GM18951 (cell line): ENCODE measurements around the gene FBXL20.

Experiments used
- POLR2A ChIP-seq: IDR thresholded peaks from 4 replicates; pipeline ENCODE4 v1.6.1; 2011; ENCODE audit warnings: mild to moderate bottlenecking; ENCODE audit not compliant: insufficient read length, insufficient read depth; ENCODE audit errors: extremely low read depth
- in situ Hi-C: fragments of 300-500 bp; cut with MboI; formaldehyde crosslinking; loops from one replicate; pipeline ENCODE4 v1.12.0; 2022; ENCODE audit warnings: low sequenced_read_pairs, mixed read lengths, inconsistent platforms; ENCODE audit not compliant: unreplicated experiment

Gene FBXL20

DNA sequence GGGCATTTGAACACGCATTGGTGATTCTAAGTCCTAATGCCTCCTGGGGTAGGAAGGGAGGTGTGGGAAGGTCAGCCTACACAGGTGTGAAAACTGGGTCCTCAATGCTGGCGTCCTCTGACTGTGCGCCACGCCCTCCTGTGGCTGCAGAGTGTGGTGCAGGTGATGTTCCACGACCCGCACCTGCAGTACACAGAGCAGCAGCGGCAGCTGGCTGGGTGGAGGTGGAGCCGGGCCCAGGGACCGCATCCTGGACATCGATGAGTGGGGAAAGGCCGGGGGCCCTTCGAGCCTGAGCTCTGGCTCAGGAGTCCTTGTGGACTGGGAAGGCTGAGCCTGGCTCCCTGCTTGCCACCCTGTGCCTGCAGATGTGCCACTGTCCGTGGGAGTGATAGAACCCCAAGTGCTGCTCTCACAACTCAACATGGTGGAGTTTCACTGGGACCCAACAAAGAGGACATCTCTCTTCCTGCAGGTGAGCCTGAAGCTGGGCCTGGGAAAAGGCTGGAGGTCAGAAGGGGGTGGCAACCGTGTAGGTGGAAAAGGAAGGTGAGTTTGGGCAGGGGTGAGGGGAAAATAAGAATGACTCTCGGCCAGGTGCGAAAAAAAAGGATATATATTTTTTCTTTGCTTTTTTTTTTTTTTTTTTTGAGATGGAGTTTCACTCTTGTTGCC is 161.6 kb downstream of the FBXL20 start:
- no peak for TF ChIP-seq POLR2A
- in situ Hi-C loops = loop anchor here (5.0 kb wide), 1 partner anchor 32 kb away; no protein-coding TSS in a partner anchor

DNA sequence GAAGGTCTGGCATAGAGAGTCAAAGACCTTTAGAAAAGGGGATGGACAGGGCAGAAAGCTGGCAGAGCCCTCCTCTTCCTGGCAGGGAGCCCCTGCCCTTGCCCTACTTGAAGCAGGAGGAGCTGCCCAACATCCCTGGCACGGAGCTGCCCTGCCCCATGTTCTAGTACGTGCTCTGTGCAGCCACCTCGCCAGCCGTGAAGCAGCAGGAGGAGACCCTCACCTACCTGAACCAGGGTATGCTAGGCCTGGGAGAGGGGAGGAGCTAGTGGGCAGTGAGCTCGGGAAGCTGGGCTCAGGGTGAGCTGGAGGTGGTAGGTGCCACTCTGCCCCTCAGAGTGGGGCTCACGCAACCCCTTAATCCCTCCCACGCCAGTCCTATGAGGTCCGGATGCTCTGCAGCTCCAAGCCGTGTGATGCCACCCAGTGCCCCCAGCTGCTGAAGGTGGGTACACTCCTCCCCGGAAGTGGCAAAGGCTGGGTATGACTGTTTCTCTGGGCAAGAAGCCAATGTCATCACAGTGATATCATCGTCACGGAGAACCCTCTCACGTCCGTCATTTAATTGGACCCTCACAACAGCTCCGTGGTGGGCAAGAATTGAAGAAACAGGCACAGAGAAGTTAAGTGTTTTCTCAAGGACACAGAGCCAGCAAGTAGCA is 163.0 kb downstream of the FBXL20 start:
- in situ Hi-C loops = no loop called here
- TF ChIP-seq POLR2A = no peak

DNA sequence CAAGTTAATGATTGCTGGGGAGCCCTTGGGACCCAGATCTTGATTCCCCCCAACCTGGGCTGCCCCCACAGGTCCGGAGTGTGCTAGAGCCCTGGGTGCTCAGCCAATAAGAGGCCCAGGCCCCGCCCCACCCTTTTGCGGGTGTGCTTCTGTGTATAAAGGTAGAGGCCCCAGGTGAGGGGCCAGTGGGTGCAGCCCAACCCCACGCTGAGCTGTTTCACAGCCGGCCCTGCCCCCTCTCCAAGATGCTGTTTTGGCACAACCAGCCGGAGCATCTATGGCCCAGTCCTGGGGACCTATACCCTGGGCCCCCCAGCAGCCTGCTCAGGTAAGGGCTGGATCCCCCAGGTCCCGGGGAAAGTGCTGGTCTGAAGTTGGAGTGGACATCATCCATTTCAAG is 163.8 kb downstream of the FBXL20 start:
- in situ Hi-C loops = no loop called here
- TF ChIP-seq POLR2A = no peak

DNA sequence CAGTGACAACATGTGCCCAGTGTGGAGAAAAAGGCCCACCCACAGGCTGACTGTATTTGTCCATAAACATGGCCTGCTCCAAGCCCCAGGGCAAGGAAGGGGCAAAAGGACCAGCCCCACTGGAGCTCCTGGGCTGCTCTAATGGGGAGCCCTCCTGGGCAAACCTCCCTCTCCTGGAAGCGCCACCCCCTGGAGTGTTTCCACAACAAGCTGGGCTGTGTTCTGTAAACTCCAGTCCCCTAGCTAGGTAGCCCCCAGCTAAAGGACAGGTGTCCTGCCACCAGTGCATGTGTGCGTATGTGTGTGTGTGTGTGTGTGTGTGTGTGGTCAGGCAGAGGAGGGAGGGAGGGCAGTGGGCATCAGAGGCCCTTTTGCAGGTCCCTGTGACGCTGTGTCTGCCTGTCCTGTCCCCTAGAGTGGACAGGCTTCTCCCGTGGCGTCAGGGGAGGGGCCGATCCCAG is 164.4 kb downstream of the FBXL20 start:
- in situ Hi-C loops = no loop called here

DNA sequence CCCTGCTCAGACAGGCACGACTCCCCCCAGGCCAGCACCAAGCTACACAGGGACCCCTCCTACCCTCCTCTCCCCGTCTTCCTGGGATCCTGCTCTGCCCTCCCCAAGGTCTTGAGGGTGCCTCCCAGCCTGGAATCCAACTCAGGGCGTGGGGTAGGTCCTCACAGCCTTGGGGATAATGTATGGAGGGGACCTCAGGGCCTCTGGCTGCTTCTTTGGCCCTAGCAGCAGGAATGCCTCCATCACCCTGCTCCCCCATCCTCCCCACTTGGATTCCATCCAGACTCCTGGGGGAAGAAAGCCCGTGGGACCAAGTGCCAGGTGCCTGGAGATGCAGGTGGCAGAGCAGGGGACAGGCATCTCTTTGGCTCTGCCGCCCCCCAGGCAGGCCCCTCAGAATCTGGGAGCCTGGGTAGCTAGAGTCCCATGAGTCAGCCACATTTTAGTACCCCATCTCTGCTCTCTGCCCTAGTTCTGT is 164.9 kb downstream of the FBXL20 start:
- no peak for TF ChIP-seq POLR2A
- in situ Hi-C loops = no loop called here

More for the DNA sequence above, 164.4 kb downstream of the FBXL20 start:
- TF ChIP-seq POLR2A = no peak

DNA sequence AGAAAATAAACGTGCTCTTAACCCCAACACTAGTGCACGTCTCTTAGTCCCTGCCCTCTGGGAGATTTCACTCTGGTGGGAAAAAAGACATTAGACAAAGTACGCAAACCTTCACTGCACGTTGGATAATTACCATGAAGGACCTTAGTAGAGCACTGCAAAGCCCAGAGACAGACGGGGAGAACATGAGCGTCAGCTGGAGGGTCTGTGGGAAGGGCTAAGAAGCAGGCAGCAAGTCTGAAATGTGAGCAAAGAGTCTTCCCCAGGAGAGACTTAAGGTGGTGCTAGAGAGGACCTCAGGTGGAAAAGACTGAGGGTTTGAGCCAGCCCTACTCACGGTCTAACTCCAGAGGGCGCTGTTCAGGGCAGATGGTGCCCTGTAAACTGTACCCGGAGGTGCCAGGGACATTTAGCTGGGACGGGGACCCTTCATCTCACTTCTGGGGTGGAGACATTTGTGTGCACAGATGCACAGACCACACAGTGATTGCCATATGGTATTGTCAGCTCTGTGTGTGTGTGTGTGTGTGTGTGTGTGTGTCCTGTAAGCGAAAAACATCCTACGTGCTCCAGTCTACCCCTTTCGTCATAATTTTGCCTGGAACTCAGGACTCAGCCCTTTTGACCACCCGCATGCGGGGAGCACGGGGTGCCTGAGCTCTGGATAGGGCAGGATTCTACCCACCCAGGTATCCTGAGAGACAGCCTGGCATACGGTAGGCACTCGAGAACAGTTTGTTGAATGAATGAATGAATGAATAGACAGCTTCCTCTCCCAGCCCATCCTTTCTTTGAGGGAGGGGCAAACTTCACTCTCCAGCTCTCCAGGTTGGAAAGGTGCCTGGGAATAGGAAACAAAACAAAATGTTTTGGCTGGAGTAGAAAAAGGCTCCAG is 165.6 kb downstream of the FBXL20 start:
- no peak for TF ChIP-seq POLR2A
- in situ Hi-C loops = no loop called here

DNA sequence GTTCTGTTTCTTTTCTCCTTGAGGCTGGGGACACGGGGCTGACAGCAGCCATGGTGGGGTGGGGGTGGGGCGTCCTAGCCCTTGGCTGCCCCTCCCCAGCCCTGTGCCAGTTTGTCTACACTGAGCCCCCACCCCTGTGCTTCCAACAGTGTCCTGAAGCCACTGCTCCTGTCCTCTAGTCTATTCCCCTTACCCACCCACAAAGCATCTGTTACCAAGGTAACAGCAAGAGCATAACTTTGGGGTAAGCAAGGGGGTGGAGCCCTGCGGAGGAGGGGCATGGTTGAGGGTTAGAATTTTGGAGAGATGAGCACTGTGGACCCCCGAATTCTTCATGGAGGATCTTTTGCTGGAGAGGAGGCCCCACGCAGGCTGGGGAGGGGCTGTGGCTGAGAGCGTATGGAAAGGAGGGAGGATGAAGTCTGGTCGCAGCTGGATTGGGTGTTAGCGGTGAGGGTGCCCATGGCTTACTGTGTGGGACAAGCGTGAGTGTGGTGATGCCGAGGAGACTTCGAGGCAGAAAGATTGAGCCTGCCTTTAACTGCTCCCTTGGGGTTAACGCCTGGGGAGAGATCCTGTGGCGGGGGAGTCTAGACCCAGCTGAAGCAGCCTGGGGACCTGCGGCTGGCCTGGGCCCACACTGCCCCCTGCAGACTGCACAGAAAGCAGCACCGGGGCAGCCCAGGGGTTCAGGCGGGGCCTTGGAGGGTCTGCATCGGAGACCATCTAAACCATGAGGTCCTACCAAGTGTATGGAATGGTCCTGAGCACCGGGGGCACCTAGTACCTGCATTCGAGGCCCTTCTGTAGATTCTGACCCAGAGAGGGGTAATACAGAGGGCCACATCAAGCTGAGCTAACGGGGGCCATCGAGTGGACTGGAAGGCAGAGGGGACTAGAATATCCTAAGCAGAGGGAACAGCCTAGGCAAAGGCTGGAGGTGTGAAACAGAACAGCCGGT is 169.6 kb downstream of the FBXL20 start:
- no peak for TF ChIP-seq POLR2A
- in situ Hi-C loops = no loop called here

DNA sequence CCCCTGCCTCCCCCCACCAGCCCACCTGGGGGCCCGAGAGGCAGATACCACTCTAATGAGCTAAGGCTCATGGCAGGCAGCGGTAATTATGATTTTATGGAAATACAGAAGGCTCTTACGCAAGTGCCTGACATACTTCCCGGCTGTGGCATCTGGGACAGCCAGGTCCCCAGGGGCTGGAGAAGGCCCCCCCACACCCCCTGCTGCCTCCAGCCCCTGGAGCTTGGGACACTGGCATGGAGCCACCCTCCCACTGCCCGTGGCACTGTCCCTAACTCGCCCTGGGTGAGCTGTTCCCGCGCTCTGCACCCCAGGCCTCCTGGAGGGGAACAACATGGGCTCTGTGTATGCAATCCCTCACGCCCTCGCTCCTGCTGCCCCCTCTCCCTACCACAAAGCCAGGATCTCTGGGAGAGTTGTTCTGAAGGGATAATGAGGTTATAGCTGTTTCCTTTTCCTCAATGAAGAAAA is 170.3 kb downstream of the FBXL20 start:
- in situ Hi-C loops = no loop called here
- no peak for TF ChIP-seq POLR2A

DNA sequence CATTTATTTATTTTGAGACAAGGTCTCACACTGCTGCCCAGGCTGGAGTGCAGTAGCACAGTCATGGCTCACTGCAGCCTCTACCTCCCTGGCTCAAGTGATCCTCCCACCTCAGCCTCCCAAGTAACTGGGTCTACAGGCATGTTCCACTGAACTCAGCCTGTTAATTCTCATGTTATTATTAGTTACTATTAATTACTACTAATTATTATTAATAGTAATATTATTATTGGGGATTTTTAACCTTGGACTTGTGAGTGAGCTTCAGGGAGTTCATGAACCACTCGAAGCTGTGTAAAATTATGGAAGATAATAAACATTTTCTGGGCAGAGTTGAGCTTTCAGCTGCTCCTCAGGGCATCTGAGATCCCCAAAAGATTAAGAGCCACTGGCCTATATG is 171.1 kb downstream of the FBXL20 start:
- in situ Hi-C loops = no loop called here
- no peak for TF ChIP-seq POLR2A

DNA sequence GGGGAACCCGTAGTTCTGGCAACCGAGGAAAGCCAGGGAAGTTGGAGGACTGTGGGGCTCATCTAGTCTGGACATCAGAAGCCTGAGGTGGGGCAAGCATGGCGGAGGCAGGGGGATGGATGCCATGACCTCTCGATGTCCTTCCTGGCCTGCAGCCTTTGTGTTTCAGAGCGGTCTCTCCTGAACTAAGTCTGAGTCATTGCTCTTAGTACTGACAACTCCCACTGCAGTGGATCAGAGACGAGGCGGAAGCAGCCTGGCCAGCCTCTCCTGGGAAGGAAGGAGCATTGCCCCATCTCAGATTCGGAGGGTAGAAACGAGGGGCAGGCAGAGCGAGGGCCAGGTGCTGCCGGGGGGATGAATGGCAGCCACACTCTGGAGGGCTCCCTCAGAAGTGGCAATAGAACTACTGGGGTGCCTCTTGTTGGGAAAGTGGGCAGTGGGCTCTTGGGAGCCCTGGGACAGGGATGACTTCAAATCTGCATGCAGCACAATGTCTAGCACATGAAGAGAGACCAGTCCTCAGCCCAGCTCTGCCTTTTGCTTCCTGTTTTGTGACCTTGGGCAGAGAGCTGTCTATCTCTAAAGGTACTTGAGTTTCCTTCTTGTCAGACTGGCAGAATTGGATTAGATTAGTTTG is 172.0 kb downstream of the FBXL20 start:
- TF ChIP-seq POLR2A = no peak
- in situ Hi-C loops = no loop called here

DNA sequence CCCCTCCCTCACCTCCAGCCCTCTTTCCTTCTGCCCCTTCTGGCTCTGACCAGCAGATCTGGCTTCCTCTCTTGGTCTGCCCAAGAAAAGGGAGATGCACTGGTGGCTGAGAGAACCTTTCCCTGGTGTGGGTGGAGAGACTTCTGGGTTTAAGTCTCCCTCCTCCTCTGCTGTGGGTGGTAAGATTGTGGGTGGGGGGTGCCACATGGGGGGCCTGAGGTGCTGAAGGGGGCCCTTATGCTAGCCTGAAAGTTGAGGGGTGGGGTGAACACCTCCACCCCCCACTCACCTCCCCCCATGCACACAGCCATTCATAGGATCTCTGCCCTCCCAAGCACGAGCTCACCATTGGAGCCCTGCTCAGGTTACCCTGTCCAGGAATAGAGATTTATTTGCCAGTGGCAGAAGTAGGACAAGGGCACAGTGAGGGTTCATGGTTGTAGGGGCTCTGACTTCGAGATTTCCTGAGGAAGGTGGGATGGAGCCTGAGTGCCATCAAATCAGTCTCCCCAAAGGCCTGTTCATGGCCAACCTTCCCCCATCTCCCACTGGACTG is 174.0 kb downstream of the FBXL20 start:
- in situ Hi-C loops = no loop called here
- TF ChIP-seq POLR2A = no peak
